Ishikawa (cell line): ENCODE results near the gene ABCD1.

Experiments used
- CEBPB ChIP-seq: IDR thresholded peaks from 2 replicates; pipeline ENCODE4 v1.6.1; 2012
- CREB1 ChIP-seq: IDR thresholded peaks from 2 replicates; pipeline ENCODE4 v1.6.1; 2012; ENCODE audit warnings: low read depth
- EGR1 ChIP-seq: IDR thresholded peaks from 2 replicates; pipeline ENCODE4 v1.6.1; 2012
- EP300 ChIP-seq: IDR thresholded peaks from 2 replicates; pipeline ENCODE4 v1.6.1; 2012; ENCODE audit warnings: borderline replicate concordance
- FOXM1 ChIP-seq: IDR thresholded peaks from 2 replicates; pipeline ENCODE4 v1.6.1; 2012; ENCODE audit warnings: low read depth, borderline replicate concordance
- NFIC ChIP-seq: IDR thresholded peaks from 2 replicates; pipeline ENCODE4 v1.6.1; 2012
- RAD21 ChIP-seq: IDR thresholded peaks from 2 replicates; pipeline ENCODE4 v1.6.1; 2012; ENCODE audit warnings: low read depth
- REST ChIP-seq: IDR thresholded peaks from 2 replicates; pipeline ENCODE4 v1.6.1; 2012; ENCODE audit warnings: low read depth, mild to moderate bottlenecking
- TAF1 ChIP-seq: IDR thresholded peaks from 2 replicates; pipeline ENCODE4 v1.6.1; 2012; ENCODE audit warnings: low read depth, mild to moderate bottlenecking
- TCF12 ChIP-seq: IDR thresholded peaks from 2 replicates; pipeline ENCODE4 v1.6.1; 2012; ENCODE audit warnings: low read depth
- TEAD4 ChIP-seq: IDR thresholded peaks from 2 replicates; pipeline ENCODE4 v1.6.1; 2012
- YY1 ChIP-seq: IDR thresholded peaks from 2 replicates; pipeline ENCODE4 v1.6.1; 2012; ENCODE audit warnings: low read depth
- ZBTB7A ChIP-seq: IDR thresholded peaks from 2 replicates; pipeline ENCODE4 v1.6.1; 2012; ENCODE audit warnings: low read depth
- TF ChIP-seq, protein P1 (sequence below): IDR thresholded peaks from 2 replicates; pipeline ENCODE4 v1.6.1; 2012
- TF ChIP-seq, protein P2 (sequence below): IDR thresholded peaks from 2 replicates; pipeline ENCODE4 v1.6.1; 2012

Gene ABCD1

DNA sequence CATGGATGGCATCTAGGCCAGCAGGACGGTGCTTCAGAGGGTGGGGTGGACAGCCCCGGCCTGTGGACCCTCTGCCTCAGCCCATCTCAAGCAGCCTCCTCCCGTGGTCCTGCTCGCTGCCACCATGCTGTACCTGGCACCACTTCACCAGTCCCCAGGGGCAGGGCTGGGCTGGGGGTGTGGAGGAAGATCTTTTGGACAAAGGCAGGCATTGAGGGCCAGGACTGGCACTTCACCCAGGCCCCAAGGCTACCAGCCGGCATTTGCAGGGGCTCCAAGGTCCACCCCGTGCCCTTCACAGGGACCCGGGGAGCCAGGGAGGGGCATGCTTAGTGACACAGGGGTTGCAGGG, 40.1 kb downstream of the ABCD1 start:
- no peak for TF ChIP-seq NFIC
- no peak for TF ChIP-seq EP300
- TF ChIP-seq REST, result no peak
- no peak for TF ChIP-seq TCF12
- TF ChIP-seq YY1, result no peak
- TF ChIP-seq, protein P1, sequence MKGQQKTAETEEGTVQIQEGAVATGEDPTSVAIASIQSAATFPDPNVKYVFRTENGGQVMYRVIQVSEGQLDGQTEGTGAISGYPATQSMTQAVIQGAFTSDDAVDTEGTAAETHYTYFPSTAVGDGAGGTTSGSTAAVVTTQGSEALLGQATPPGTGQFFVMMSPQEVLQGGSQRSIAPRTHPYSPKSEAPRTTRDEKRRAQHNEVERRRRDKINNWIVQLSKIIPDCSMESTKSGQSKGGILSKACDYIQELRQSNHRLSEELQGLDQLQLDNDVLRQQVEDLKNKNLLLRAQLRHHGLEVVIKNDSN, result no peak
- no peak for TF ChIP-seq CREB1
- no peak for TF ChIP-seq ZBTB7A
- TF ChIP-seq RAD21, result no peak
- TF ChIP-seq TEAD4, result no peak
- no peak for TF ChIP-seq EGR1
- no peak for TF ChIP-seq FOXM1
- TF ChIP-seq CEBPB, result no peak
- TF ChIP-seq, protein P2, sequence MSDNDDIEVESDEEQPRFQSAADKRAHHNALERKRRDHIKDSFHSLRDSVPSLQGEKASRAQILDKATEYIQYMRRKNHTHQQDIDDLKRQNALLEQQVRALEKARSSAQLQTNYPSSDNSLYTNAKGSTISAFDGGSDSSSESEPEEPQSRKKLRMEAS, result no peak
- no peak for TF ChIP-seq TAF1

DNA sequence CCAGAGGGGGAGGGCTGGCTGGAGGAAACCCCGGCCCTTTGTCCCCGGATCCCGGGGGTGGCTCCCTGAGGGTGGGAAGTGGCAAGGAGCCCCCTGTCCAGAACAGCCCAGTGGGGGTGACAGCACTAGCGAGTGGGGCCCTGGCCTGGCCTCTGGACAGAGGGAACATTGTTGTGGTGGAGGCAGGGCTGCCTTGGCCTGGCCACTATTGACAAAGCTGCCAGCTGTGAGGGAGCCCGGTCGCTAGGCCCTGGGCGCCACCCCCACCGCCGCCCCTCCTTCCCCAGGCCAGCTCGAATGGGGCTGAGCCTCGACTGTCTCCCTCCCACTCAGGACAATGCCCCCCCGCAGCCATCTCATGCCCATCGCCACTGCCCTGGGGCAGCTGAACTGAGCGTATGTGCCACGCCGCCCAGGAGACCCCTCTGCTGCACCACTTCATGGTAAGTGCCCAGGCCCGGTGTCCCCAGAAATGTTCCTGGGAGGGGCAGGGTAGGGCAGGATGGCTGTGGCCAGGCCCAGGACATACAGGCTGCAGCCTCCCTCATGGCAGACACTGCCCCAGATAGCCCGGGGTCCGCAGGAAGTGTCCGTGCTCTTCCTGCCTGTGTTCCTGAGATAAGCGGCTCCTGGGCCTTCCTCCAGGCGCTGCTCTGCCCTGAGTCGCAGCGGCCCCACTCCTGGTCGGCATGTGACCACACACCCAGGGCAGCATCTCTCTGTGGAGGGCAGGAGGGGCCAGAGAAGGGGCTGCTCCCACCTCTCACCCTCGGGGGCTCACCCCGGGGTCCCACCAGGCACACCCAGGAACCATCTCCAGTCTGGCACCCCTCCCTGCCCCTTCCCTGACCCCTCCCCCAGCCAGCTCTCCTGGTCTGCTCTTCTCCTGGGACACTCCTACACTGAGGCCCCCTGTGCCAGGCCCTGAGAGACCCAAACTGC, 40.8 kb downstream of the ABCD1 start:
- TF ChIP-seq TAF1 (no peak), REST (no peak), EP300 (no peak), TEAD4 (no peak), TCF12 (no peak), YY1 (no peak), RAD21 (no peak), NFIC (no peak), ZBTB7A (no peak), CEBPB (no peak), FOXM1 (no peak), CREB1 (no peak), EGR1 (no peak)
- TF ChIP-seq, protein P1, result no peak
- TF ChIP-seq, protein P2, result no peak

GRCh38 chrX:153766098-153766817, 41.6 kb downstream of the ABCD1 start:
- TF ChIP-seq, protein P1, result no peak
- TF ChIP-seq ZBTB7A (no peak), TEAD4 (no peak), EP300 (no peak)

DNA sequence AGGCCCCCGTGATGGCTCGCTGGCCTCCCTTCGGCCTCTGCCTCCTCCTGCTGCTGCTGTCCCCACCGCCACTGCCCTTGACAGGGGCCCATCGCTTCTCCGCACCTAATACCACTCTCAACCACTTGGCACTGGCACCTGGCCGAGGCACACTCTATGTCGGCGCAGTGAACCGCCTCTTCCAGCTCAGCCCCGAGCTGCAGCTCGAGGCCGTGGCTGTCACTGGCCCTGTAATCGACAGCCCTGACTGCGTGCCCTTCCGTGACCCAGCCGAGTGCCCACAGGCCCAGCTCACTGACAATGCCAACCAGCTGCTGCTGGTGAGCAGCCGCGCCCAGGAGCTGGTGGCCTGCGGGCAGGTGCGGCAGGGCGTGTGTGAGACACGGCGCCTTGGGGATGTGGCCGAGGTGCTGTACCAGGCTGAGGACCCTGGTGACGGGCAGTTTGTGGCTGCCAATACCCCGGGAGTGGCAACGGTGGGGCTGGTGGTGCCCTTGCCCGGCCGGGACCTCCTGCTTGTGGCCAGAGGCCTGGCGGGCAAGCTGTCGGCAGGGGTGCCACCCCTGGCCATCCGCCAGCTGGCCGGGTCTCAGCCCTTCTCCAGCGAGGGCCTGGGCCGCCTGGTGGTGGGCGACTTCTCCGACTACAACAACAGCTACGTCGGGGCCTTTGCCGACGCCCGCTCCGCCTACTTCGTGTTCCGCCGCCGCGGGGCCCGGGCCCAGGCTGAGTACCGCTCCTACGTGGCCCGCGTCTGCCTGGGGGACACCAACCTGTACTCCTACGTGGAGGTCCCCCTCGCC, 42.4 kb downstream of the ABCD1 start:
- TF ChIP-seq YY1 (no peak), EGR1 (no peak), TAF1 (no peak), TCF12 (no peak), TEAD4 (no peak), EP300 (no peak), CEBPB (no peak), RAD21 (no peak), FOXM1 (no peak), CREB1 (no peak), ZBTB7A (no peak), NFIC (no peak)
- TF ChIP-seq, protein P2, result no peak
- TF ChIP-seq, protein P1, result no peak
